HL-60/S4 treated with retinoic acid at 250 ng/mL for 4 days and 3 days (cell line): ENCODE measurements around the gene RAB17.

Experiments used
- in situ Hi-C: fragments of 300-500 bp; cut with MboI; formaldehyde crosslinking; loops from 2 replicates; pipeline ENCODE4 v1.7.0; 2022; ENCODE audit warnings: low sequenced_read_pairs

The RAB17 gene

GRCh38 chr2:237565974-237566373 is 24.6 kb downstream of the RAB17 start:
- in situ Hi-C loops = no loop called here

- in situ Hi-C loops = no loop called here
Measured at GRCh38 chr2:237564526-237565131, 25.9 kb downstream of the RAB17 start.

- in situ Hi-C loops = no loop called here
Measured at GRCh38 chr2:237563816-237564215, 26.7 kb downstream of the RAB17 start.

GRCh38 chr2:237561221-237561620 is 29.3 kb downstream of the RAB17 start:
- in situ Hi-C loops = no loop called here

GRCh38 chr2:237558961-237559641 is 31.4 kb downstream of the RAB17 start:
- in situ Hi-C loops = no loop called here

GRCh38 chr2:237557633-237558015 is 32.9 kb downstream of the RAB17 start:
- in situ Hi-C loops = no loop called here

- in situ Hi-C loops = no loop called here
Measured at GRCh38 chr2:237556773-237557632, 33.5 kb downstream of the RAB17 start.

- in situ Hi-C loops = no loop called here
Measured at GRCh38 chr2:237555560-237555959, 35.0 kb downstream of the RAB17 start.

- in situ Hi-C loops = no loop called here
Measured at GRCh38 chr2:237553948-237554347, 36.6 kb downstream of the RAB17 start.

GRCh38 chr2:237552908-237553307 is 37.6 kb downstream of the RAB17 start:
- in situ Hi-C loops = no loop called here

GRCh38 chr2:237551071-237551574 is 39.4 kb downstream of the RAB17 start:
- in situ Hi-C loops = no loop called here

- in situ Hi-C loops = no loop called here
Measured at GRCh38 chr2:237549643-237550415, 40.7 kb downstream of the RAB17 start.

GRCh38 chr2:237549216-237549615 is 41.3 kb downstream of the RAB17 start:
- in situ Hi-C loops = no loop called here

- in situ Hi-C loops = no loop called here
Measured at GRCh38 chr2:237547841-237548416, 42.6 kb downstream of the RAB17 start.

- in situ Hi-C loops = no loop called here
Measured at GRCh38 chr2:237546876-237547395, 43.6 kb downstream of the RAB17 start.

GRCh38 chr2:237546040-237546875 is 44.3 kb downstream of the RAB17 start:
- in situ Hi-C loops = no loop called here

GRCh38 chr2:237542001-237542704 is 48.4 kb downstream of the RAB17 start:
- in situ Hi-C loops = no loop called here

- in situ Hi-C loops = no loop called here
Measured at GRCh38 chr2:237541243-237541642, 49.3 kb downstream of the RAB17 start.

GRCh38 chr2:237540823-237541222 is 49.7 kb downstream of the RAB17 start:
- in situ Hi-C loops = no loop called here
